TTC549 (cell line): Measurements from ENCODE around the gene NELL1.

Source experiments
- FAIRE-seq: peaks from 2 replicates; lab custom pipeline; 2012; peaks lifted over from hg19 to GRCh38; lab: Jason Lieb, UNC

NELL1 gene

DNA sequence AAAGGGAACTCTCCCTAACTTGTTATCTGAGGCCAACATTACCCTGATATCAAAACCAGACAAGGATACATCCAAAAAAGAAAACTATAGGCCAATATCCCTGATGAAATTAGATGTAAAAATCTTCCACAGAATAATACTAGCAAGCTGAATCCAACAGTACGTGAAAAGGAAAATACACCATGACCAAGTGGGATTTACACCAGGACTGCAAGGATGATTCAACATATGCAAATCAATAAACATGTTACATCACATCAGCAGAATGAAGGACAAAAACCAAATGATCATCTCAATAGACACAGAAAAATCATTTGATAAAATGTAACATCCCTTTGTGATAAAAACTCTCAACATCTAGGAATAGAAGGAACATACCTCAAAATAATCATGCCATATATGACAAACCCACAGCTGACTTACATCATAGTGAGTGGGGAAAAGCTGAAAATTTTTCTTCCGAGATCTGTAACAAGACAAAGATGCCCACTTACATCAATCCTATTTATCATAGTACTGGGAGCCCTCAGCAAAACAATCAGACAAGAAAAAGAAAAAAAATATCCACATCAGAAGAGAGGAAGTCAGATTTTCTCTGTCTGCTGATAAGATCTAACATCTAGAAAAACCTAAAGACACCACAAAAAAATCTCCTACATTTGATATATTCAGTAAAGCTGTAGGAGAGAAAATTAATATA is 820.2 kb downstream of the NELL1 start:
- no peak for FAIRE-seq

DNA sequence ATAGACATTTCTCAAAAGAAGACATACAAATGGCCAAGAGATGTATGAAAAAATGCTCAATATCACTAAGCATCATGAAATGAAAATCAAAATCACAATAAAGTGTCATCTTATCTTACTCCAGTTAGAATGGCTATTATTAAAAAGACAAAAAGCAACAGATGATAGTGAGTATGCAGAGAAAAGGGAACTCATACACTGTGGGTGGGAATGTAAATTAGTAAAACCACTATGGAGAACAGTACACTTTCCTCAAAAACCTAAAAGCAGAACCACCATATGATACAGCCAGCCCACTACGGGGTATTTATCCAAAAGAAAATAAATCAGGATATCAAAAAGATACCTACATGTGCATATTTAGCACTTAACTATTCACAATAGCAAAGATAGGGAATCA is 823.5 kb downstream of the NELL1 start:
- no peak for FAIRE-seq

DNA sequence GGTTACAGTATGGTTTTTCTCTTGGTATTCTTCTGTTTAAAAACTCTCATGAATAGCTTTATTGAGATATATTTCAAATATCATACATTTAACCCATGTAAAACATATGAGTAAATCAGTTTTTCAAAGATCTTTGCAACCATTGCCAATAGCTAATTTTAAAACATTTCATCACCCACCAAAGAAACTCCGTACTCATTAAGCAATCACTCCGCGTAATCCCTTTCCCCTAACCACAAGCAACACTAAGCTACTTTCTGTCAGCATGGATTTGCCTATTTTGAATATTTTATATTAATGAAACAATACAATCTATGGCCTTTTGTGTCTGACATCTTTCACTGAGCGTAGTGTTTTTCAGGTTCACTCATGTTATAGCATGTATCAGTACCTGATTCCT is 825.6 kb downstream of the NELL1 start:
- no peak for FAIRE-seq

DNA sequence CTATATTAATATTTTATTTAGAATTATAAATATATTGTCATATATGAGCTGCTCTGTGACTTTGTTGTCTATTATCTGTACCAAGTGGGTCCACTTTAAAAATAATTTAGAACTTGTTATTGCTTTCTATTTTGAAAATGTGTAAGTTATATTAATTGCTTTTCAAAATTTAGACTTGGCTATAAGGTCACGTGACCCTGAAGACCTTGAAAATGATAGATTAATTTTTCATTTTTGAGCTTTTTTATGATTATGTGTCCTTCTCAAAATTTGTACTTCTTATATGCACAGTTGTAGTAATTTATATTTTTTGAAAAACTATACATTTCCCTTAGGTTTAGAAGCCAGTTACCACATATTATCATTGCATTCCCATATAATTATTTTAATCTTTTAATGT is 826.5 kb downstream of the NELL1 start:
- no peak for FAIRE-seq

DNA sequence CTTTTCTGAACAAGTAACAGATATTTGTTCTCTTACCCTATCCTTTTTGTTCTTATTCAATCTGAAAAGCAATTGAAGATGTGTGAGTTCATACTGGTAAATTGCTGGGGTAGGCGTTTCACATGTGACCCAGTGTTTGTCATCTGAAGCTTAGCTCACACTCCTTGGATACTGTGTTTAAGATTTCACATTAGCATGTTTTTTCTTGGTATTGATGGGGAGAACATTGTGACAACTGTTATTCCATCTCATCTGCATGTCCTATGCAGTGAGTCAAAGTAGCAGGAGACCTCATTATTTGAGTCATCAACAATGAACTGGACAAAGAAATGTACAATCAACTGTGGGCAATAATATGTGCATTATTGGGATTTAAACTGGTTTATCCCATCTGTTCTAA is 831.9 kb downstream of the NELL1 start:
- FAIRE-seq, result no peak

DNA sequence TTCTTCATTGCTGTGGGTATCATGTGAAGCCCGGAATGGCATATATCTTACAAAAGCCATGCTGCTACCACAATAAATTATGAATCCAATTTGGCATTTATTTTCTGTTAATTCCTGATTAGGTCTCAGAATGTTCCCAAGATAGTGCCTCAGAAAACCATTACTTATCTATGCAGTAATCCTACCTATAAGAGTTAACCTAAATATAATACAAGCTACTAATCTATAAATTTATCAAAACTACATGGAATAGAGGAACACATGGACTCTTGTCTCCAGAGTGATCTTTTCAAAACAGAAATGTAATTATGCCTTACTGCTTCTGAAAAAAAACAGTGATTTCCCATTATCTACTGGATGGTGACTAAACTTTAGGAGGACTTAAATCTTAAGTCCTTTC is 835.7 kb downstream of the NELL1 start:
- FAIRE-seq, result no peak

DNA sequence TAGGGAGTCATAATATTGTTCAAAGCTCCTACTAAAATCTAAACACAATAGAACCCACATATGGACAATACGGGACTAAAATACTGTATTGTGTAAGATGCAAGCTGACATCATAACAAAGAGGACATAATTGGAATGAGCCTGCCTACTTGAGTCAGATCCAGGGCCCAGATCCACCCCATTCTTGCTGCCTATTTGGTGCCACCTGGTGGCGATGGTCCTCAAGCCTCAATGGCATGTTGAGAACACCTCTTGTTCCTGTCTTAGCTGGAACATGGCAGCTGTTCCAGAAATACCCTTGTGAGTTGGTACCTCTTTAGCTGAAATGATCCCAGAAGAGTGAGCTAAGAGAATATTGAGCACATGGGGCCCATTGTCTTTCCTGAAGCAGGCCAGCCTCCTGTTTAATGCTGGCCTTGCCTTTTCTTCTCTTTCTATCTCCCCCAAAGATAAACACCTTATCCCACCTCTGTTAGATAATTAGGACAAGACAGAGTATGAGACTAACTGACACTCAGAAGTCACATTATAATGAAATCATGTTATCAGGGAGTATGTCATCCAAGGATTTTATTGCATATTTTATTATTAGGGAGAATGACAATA is 842.6 kb downstream of the NELL1 start:
- no peak for FAIRE-seq

DNA sequence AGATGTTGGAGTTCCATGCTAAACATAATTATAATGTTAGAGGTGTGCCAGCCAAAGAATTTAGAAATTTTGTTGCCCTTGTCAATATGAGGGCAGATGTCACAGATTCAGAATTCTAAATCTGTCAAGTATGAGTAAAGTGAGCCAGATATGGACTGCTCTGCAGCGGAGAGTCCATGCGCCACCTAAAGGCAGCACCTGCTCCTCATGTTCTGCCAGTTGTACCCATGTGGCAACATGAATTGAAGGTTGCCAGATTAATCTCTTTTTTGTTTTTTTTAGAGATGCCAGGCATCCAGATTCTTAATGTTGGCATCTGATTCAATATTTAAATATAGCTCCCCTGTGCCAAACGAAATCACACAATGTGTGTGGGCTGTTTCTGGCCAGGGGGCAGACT is 844.9 kb downstream of the NELL1 start:
- FAIRE-seq, result no peak

DNA sequence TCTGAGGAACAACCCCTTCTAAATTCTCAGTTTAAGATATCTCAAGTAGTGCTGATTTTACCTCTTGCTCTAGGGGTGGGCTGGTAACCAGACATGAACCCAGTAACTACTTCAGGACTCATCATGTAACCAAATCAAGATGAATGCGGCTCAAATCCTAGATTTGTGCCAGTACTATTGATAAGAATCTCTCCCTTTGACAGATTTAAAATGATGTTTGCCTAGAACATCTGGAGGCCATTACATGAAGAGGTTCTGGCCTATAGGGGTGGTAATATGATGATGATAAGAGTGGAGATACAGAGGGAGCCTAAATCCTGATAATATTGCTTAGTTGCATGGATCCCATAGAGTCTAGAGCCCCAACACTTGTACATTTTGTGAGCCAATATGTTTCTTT is 850.9 kb downstream of the NELL1 start:
- FAIRE-seq, result no peak

DNA sequence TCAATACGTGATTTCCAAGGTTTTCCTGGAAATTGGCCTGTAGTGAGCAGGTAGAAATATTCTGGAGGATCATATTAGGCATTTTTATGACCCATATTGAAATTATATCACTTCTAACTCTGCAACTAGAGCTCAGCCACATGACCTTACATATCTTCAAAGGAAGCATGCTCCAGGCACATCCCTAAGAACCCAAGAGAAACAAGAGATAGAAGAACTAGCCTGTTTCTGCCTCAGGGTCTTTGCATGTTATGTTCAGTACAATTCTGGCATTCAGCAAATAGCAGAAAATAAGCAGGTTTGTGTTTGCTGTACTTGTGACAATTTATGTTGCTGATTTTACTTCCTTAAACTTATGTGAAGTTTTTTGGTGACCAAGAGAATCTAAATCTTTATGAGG is 859.8 kb downstream of the NELL1 start:
- FAIRE-seq, result no peak

DNA sequence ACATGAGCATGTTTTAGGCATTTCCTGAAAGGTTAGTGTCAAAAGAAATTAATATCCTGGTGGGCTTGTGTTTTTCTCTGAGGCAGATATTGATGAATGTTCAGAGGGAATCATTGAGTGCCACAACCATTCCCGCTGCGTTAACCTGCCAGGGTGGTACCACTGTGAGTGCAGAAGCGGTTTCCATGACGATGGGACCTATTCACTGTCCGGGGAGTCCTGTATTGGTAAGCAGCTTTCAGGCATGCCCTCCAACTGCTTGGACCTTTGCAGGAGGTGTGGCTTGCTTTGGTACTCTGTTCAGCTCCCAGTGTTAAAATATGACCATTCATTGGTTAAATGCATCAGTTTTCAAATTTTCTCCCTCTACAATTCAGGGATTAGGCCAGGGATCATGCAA is 864.9 kb downstream of the NELL1 start:
- FAIRE-seq, result no peak

DNA sequence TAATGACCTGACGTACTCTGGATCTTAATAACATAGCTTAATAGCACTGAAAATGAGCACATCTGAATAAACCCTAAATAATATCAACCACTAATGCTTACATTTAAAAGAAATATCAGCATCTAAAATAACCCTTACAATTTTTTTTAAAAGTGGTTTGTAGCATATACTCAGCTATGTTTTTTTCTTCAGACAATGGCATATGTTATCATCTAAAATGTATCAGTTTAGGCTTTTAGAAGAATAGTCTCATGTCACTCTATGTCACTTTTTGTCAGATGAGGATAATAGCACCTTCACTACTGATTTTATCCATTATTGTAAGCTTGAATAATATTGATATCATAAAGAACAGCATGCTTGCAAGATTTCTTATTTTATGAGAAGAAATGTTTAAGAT is 868.6 kb downstream of the NELL1 start:
- FAIRE-seq, result no peak

DNA sequence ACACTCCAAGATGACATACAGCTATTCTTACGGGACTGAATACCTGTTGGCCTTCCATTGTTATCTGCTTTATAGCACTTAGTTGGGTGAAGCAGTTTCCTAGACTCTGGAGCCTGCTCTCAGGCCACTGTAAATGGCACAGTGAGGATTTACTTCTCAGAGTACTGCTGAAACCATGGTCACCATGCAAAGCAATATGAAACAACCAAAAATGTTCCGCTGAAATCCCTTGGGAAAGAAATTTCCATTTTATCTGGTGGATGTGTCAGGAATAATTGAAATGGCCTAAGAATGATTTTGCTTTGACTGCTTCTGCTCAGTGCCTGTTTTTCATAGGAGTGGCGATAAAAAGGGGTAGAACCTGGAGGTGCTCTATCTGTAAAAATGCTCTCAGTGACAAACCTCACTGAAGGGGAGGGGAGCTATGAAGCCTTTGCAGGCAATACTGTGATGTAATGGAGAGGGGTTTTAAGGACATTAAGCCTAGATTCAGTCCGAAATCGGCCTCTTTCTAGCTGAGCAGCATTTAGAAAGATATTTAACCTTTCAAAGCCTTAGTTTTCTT is 871.9 kb downstream of the NELL1 start:
- FAIRE-seq, result no peak

DNA sequence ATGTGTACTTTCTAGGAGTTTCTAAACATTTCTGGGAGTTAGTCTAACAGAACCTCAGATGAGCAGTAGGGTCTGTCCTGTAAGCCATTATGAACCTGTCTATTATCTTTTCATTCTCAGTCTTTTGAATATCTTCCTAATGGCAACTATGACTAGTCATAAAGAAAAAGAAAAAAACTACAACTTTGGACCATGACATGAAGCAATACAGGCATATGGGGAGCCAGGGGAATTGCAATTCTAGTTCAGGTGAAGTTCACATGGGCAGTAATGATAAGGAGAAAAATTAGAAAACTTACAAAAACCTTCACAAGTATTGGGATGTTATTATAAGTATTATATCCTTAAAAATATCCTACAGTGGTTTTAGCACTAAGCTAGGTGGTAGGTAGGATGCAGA is 874.5 kb downstream of the NELL1 start:
- FAIRE-seq, result no peak

DNA sequence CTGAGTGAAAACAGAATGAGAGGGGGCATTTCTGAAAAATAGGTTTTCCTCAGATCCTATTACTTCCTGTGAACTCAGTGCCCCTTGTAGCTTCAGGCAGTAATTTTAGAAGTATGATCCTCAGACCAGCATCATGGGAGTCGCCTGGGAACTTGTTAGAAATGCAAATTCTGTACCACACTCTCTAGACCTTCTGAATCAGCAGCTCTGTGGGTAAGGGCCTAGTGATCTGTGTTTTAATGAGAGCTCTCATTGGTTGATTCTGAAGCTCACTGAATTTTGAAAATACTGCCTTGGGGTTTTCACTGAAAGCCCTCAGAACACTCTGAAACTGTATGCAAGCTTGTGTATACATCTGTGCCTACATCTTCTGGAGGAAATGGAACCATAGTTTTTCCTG is 876.3 kb downstream of the NELL1 start:
- no peak for FAIRE-seq

DNA sequence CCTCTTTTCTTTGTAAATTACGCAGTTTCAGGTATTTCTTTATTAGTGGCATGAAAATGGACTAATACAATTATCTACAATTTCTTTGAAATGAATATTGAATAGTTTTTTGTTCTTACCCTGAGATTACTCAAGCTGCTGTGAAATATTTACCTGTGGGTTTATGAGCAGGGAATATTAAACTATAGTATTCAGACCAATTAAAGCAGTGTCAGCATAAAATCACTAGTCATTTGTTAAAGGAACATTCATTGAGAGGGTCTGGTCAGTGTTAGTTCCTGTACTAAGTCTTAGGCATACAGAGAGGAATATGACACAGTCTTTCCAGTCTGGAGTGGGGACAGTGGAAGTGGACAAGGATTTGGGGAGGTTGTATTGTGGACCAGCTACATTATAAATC is 877.3 kb downstream of the NELL1 start:
- FAIRE-seq, result no peak

DNA sequence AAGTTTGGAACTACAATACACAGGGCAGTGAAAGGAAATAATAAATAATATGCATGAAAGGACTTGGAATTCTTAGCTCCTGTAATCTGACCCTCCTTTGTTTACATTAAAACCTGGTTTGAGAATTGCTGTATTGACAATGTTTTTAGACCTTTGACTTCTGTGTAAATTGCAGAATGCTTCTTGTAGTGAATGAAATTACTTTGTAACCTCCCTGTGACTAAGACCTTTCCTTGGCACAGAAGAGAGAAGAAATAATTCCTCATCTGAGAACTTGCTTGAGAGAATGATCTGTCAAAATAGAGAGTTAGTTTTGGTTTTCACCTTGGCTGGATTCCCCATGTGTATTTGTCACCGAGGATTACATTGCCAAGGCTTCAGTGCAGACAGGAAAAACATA is 883.5 kb downstream of the NELL1 start:
- no peak for FAIRE-seq

DNA sequence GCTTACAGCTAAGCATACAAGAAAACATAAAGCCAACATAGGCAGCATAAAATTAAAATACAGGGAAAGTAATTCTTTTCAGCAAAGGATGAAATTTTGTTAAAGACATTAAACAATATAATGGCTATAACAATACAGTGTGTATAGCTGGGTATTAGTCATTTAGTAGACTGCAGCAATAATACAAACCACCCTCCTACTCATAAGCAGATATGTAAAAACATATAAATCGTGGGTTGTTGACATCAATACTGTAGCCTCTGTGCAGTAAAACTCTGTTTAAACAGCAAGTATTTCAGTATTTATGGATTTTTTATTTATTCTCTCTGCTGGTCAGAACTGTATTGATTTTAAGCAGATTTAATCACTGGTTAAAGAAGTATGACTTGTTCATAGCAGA is 884.4 kb downstream of the NELL1 start:
- FAIRE-seq, result no peak

DNA sequence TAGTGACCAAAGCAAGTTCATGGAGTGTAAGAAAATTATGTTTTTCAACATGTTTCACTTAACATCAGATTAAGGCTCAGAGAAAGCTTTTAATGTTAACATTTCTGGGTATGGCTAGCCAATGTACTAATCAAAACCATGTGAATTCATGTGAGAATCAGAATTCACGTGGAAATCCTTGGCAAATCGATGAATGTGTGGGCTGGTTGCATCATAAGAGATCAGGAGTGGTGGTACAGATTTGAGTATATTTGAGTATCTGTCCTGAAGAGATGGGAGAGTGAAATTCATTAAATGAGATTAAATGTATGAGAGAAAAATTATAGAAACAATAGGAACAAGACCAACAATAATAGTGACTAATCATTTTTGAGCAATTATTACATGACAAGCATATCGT is 884.9 kb downstream of the NELL1 start:
- no peak for FAIRE-seq

DNA sequence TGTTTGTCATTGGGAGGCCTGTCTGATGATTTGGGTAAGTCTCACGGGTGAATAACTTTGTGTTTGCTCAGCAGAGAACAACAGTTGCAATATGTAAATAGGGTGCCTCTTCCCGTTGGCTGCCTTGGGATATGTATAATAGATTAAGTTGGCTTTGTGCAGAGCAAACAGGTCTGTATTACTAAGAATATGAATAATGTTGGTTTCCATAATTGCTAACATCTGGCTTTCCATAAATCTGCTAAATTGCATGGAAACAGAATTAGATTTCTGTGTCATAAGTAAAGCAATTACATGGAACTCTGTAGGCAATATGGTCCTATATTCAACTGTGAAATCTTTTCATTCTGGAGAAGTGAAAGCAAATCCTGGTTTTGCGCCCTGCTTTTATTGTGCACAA is 887.5 kb downstream of the NELL1 start:
- FAIRE-seq, result no peak

DNA sequence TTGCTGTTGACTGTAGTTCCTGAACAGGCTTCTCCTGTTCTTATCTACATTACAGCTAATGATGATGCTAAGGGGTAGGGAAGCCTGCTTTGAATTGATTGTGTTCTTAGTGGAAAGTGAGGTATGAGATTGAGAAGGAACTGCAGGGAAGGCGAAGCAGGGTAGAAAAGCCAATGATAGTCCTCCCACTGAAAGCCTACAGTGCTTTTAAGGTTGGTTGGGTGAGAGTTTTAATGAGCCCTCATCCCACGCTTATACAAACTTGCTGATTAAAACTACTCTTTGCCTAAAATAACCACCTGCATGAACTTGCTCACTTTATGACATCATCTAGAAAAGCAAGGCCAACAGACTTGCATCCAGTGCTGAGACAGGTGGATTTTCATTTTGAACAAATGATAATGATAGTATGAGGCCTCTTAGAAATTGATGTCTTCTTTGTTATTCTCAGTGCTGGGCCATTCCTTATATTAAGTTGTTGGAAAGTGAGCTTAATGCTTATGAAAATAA is 891.1 kb downstream of the NELL1 start:
- FAIRE-seq, result no peak

DNA sequence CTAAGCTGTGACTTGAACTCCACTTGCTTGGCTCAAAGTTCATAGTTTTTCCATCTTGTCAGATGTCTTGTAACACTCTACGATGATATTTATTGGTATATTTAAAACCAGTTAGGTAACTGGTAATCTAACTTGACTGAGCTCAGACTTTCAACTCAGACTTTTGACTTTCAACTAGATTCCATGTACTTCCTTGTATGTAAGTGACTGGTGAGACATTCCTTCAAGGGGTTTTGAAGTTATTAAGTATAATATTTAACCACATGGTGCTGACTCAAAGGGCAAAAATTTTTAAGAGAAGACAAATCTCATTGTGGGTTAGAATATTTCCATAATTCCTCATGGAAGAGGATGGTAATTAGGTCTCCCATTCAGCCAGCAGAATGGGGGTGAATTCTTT is 892.2 kb downstream of the NELL1 start:
- FAIRE-seq, result no peak

DNA sequence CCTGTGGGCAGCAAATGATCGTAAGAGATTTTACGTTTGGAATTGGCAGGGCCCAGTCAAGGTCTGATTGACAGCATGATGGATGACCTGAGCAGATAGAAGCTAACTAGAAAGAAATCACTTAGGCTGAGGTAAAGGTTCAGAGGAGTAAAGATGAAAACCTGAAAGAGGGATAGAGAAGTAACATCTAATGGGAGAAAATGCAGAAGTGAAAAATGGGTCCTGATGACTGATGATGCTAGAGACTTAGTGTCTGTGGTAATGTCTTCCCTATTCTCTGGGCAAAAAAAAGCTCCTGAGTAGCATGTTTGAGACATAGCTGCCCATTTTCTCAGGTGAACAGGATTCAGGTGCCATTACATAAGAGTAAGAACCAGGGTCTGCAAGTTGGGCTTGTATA is 894.7 kb downstream of the NELL1 start:
- FAIRE-seq, result no peak
